ENCODE data around the gene C22orf15. TPM values are rescaled to one million over a fixed set of nuclear protein-coding genes. Genes with fewer than 3 reads are reported as not detected.
A peak's percentile ranks its signal among the peaks of the same experiment; 100 is the strongest.

The C22orf15 gene
- total and polyA plus RNA-seq, 9 of the 15 experiments (the other 6 are each of a cell fraction or from before 2014, with no cell fraction given): 0.07 TPM; not detected in 8

- TF ChIP-seq CHD7 (IDR thresholded peaks at IDR 0.05; ENCODE audit: low read depth, low read length): no peak
- no peak for TF ChIP-seq GABPB2 (CRISPR knock-in tag; conservative IDR thresholded peaks at IDR 0.05)
- no peak for TF ChIP-seq HDAC3 (IDR thresholded peaks at IDR 0.05; ENCODE audit: borderline replicate concordance, partially characterized antibody)
- TF ChIP-seq NFATC3 (IDR thresholded peaks at IDR 0.05): no peak
- TF ChIP-seq ETV5 (CRISPR knock-in tag; IDR thresholded peaks at IDR 0.05; ENCODE audit: low read depth): peak; percentile 21; the same call in 1 of the 2 replicates
- TF ChIP-seq RBM34 (IDR thresholded peaks at IDR 0.05; ENCODE audit: borderline replicate concordance, insufficient read depth, low read length): no peak
- no peak for TF ChIP-seq ZNF668 (CRISPR knock-in tag; IDR thresholded peaks at IDR 0.05)
- TF ChIP-seq E2F6 (IDR thresholded peaks at IDR 0.05; ENCODE audit: borderline replicate concordance in 1 of 2, extremely low read depth in 1 of 2, insufficient read depth in 1 of 2, insufficient read length in 1 of 2, low read depth in 1 of 2, low read length in 1 of 2, poor library complexity in 1 of 2, severe bottlenecking in 1 of 2): peak; percentile 92
- no peak for TF ChIP-seq MCM5 (IDR thresholded peaks at IDR 0.05; ENCODE audit: low read depth)
- no peak for TF ChIP-seq E2F4 (CRISPR knock-in tag; IDR thresholded peaks at IDR 0.05; ENCODE audit: low read depth)
- no peak for TF ChIP-seq ZBTB1 (CRISPR knock-in tag; IDR thresholded peaks at IDR 0.05; ENCODE audit: borderline replicate concordance, low read depth)
Measured at GRCh38 chr22:23716811-23717801, 45.7 kb upstream of the C22orf15 start (continued).
